ENCODE measurements around the gene HHEX. TPM values are rescaled to one million over a fixed set of nuclear protein-coding genes. Genes with fewer than 3 reads are reported as not detected.

Gene HHEX
- total RNA-seq, 2 donors from 2014 or later: 2.1 to 4.9 TPM

- no peaks in the 10 kb centered on the region for H3K27me3 ChIP-seq
- DNase-seq (ENCODE audit: low spot score): no peak
Measured at GRCh38 chr10:92699518-92700381, 10.0 kb downstream of the HHEX start.

GRCh38 chr10:92702301-92702916, 12.7 kb downstream of the HHEX start:
- H3K4me1 ChIP-seq: peaks cover 0 to 11% of the 10 kb centered on the region in 2 donors
- H3K27ac ChIP-seq: no peak overlapping the region
- no peaks in the 10 kb centered on the region for H3K27me3 ChIP-seq
- TF ChIP-seq CTCF (IDR thresholded peaks at IDR 0.05): no peak
- no peaks in the 10 kb centered on the region for H3K36me3 ChIP-seq
- no peak overlapping the region for H3K4me3 ChIP-seq
- no peaks in the 10 kb centered on the region for H3K9me3 ChIP-seq
- no peak for DNase-seq (ENCODE audit: low spot score)

More at GRCh38 chr10:92699518-92700381, 10.0 kb downstream of the HHEX start:
- Histone ChIP-seq H3K36me3 (no peaks in the 10 kb centered on the region), H3K27ac (no peak overlapping the region), H3K4me3 (peak overlapping the region; percentile 24 to 39), H3K9me3 (no peaks in the 10 kb centered on the region), H3K4me1 (peaks cover 0 to 17% of the 10 kb centered on the region in 2 donors)
- TF ChIP-seq CTCF (IDR thresholded peaks at IDR 0.05): no peak

GRCh38 chr10:92712016-92712889, 22.5 kb downstream of the HHEX start:
- Histone ChIP-seq H3K27me3 (no peaks in the 10 kb centered on the region), H3K27ac (no peak overlapping the region), H3K4me3 (no peak overlapping the region), H3K36me3 (no peaks in the 10 kb centered on the region), H3K9me3 (no peaks in the 10 kb centered on the region), H3K4me1 (no peaks in the 10 kb centered on the region)
- TF ChIP-seq CTCF (IDR thresholded peaks at IDR 0.05): no peak
- no peak for DNase-seq (ENCODE audit: low spot score)

- H3K27ac ChIP-seq: no peak overlapping the region
- no peaks in the 10 kb centered on the region for H3K4me1 ChIP-seq
- H3K9me3 ChIP-seq: no peaks in the 10 kb centered on the region
- no peak for TF ChIP-seq CTCF (IDR thresholded peaks at IDR 0.05)
- no peak for DNase-seq (ENCODE audit: low spot score)
- no peak overlapping the region for H3K4me3 ChIP-seq
- H3K36me3 ChIP-seq: no peaks in the 10 kb centered on the region
- H3K27me3 ChIP-seq: no peaks in the 10 kb centered on the region
Measured at GRCh38 chr10:92714152-92714845, 24.5 kb downstream of the HHEX start.

- Histone ChIP-seq H3K4me3 (no peak overlapping the region), H3K36me3 (no peaks in the 10 kb centered on the region), H3K27ac (no peak overlapping the region), H3K27me3 (no peaks in the 10 kb centered on the region), H3K4me1 (no peaks in the 10 kb centered on the region), H3K9me3 (no peaks in the 10 kb centered on the region)
- DNase-seq (ENCODE audit: low spot score): no peak
- TF ChIP-seq CTCF (IDR thresholded peaks at IDR 0.05): no peak
Measured at GRCh38 chr10:92714872-92715271, 25.1 kb downstream of the HHEX start.
